Measurements from ENCODE around the gene TIMM9. TPM values are rescaled to one million over a fixed set of nuclear protein-coding genes. Genes with fewer than 3 reads are reported as not detected.

Gene TIMM9, protein sequence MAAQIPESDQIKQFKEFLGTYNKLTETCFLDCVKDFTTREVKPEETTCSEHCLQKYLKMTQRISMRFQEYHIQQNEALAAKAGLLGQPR
- total RNA-seq: 10 to 100 TPM; 40.4 to 87.2 (median 59.8) TPM

DNA sequence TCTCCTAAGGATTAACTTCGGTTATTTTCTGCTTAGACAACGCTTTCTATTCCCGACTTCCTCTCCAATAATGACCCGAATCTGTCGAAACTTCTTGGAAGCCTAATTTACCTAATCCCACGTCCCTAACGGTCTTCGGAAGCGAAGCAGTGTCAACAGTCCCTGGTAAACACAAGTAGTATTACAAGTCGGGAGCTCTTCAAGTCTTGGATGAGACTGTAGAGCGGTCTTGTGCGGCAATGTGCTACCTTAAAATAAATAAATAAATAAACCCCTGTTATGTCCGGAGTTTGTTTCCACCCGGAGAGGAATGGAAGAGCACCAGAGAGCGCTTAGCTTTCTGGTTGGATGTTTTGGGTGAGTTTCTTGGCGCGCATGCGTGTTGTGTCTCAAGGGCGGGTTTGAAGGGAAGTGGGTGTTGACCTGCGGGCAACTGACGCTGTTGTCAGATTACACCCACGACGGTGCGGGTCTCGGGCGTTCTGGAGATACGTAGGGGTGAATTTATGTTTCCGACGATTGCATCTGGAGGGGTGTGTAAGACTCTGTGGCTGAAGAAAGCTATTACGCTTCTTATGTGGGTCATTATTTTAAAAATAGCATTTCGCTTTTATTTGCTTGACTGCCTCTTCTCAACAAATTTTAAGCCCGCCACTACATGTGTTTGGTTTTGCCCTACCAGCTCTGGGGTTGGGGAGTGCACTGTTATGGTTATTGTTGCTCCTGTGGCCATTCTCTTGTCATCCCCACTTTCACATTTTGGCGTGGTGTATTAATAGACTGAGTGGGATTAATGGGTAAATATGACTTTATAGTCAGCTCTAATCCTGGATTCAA lies at the start of gene TIMM9, which contains the start of gene KIAA0586:
Gene TIMM9 (minus strand): TSS at position 251 of the 837 bp plus-strand sequence. CDS start 15,586 bp downstream, outside the sequence.
Gene KIAA0586 (plus strand): TSS at position 439 of the 837 bp plus-strand sequence. CDS start 546 bp downstream, outside the sequence.
- intact Hi-C loops (cut with DNase I): no loop called here
- Histone ChIP-seq H3K36me3 (peaks cover 0 to 2% of the 10 kb centered on the region in 2 donors), H3K27me3 (no peaks in the 10 kb centered on the region), H3K27ac (peak within 1 kb of the TSS; percentile 75 to 91 (median 90)), H3K4me1 (peaks cover 11 to 21% of the 10 kb centered on the region in 2 donors), H3K9me3 (no peaks in the 10 kb centered on the region), H3K4me3 (replicated peaks in 1 of 3) (peak within 1 kb of the TSS; percentile 31 to 81 (median 51))
- WGBS, 2 donors: 0% methylated on average over 33 of the region's 33 CpGs
- TF ChIP-seq POLR2A (IDR thresholded peaks at IDR 0.05): peak in 1 of 2 donors; percentile 84
- TF ChIP-seq, protein P1, sequence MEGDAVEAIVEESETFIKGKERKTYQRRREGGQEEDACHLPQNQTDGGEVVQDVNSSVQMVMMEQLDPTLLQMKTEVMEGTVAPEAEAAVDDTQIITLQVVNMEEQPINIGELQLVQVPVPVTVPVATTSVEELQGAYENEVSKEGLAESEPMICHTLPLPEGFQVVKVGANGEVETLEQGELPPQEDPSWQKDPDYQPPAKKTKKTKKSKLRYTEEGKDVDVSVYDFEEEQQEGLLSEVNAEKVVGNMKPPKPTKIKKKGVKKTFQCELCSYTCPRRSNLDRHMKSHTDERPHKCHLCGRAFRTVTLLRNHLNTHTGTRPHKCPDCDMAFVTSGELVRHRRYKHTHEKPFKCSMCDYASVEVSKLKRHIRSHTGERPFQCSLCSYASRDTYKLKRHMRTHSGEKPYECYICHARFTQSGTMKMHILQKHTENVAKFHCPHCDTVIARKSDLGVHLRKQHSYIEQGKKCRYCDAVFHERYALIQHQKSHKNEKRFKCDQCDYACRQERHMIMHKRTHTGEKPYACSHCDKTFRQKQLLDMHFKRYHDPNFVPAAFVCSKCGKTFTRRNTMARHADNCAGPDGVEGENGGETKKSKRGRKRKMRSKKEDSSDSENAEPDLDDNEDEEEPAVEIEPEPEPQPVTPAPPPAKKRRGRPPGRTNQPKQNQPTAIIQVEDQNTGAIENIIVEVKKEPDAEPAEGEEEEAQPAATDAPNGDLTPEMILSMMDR (IDR thresholded peaks at IDR 0.05): no peak
- DNase-seq: peak; percentile 95 to 96

DNA sequence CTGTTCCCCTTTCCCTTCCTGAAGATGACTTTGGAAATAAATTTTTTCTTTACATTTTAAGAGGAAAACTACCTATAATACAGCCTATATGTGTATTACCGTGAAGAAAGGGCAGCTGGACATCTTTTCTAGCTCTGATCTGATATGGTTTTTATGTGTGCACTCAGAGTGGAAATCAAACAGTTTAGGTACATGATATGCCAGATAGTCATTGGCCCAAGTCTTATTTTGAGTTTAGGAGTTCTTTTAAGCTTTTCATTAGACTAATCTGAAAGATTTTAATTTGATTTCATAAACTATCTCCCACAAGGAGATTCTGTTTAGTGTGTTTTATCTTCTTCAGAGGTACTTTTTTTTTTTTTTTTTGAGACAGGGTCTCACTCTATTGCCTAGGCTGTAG lies 49.0 kb upstream of the TIMM9 start:
- intact Hi-C loops (cut with DNase I): no loop called here
- 100% methylated on average over 1 of the region's 1 CpG for WGBS, 2 donors

GRCh38 chr14:58469309-58469708 lies 42.0 kb upstream of the TIMM9 start:
- Histone ChIP-seq H3K27me3 (no peaks in the 10 kb centered on the region), H3K4me1 (no peaks in the 10 kb centered on the region), H3K27ac (no peak overlapping the region), H3K4me3 (replicated peaks in 1 of 3) (no peak overlapping the region), H3K9me3 (no peaks in the 10 kb centered on the region), H3K36me3 (peaks cover 8 to 22% of the 10 kb centered on the region in 2 donors)
- intact Hi-C loops (cut with DNase I): no loop called here
- WGBS, 2 donors: 86 to 91% methylated on average over 5 of the region's 5 CpGs
- TF ChIP-seq POLR2A (IDR thresholded peaks at IDR 0.05): no peak
- TF ChIP-seq, protein P1 (IDR thresholded peaks at IDR 0.05): no peak
- DNase-seq: no peak

More for the DNA sequence above, 49.0 kb upstream of the TIMM9 start:
- Histone ChIP-seq H3K27me3 (no peaks in the 10 kb centered on the region), H3K36me3 (no peaks in the 10 kb centered on the region), H3K9me3 (no peaks in the 10 kb centered on the region), H3K4me3 (replicated peaks in 1 of 3) (no peak overlapping the region), H3K27ac (no peak overlapping the region), H3K4me1 (no peaks in the 10 kb centered on the region)
- DNase-seq: no peak
- no peak for TF ChIP-seq POLR2A (IDR thresholded peaks at IDR 0.05)
- TF ChIP-seq, protein P1 (IDR thresholded peaks at IDR 0.05): no peak

- 95 to 96% methylated on average over 2 of the region's 2 CpGs for WGBS, 2 donors
Observed at GRCh38 chr14:58467575-58467974, 40.2 kb upstream of the TIMM9 start.

More at GRCh38 chr14:58467575-58467974, 40.2 kb upstream of the TIMM9 start:
- TF ChIP-seq POLR2A (IDR thresholded peaks at IDR 0.05): no peak
- TF ChIP-seq, protein P1 (IDR thresholded peaks at IDR 0.05): no peak
- DNase-seq: no peak
- Histone ChIP-seq H3K36me3 (peaks cover 8 to 22% of the 10 kb centered on the region in 2 donors), H3K27ac (no peak overlapping the region), H3K4me1 (no peaks in the 10 kb centered on the region), H3K4me3 (replicated peaks in 1 of 3) (no peak overlapping the region), H3K27me3 (no peaks in the 10 kb centered on the region), H3K9me3 (no peaks in the 10 kb centered on the region)
- intact Hi-C loops (cut with DNase I): no loop called here

Measured in thyroid gland (tissue), 4 donors.